ENCODE results near the gene KRT5.
"Not testable (repeated sequence)": the region's sequence is repeated elsewhere in the genome, so short reads cannot be mapped to it uniquely, and the experiment has no call there.

KRT5 gene

DNA sequence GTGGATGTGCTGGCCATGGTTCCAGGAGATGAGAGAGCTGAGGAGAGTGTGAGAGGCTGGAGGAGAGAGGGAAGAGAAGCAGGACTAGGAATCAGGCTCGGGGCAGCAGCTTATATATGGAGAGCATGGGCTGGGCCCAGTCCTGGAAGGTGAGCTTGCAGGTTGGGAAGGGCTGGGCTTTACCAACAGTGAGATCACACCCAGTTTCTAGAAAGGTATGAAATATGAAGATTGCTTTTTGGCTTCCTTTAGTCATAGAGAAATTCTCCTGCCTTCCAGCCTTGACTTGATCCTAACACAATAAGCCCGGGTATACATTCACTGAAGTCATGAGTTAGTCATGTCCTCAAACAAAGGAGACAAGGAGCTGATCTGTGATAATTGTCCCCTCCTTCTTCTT, 27.0 kb downstream of the KRT5 start, which contains the start of gene KRT6A:
Gene KRT6A (minus strand): TSS at position 86 of the 400 bp plus-strand sequence. CDS start 69 bp downstream, at position 17.
- ChIA-PET CTCF (interaction anchor here (1.2 to 3.2 kb wide), 2 partner anchors 9 to 14 kb away, joined by 3 to 18 read pairs; no protein-coding TSS in a partner anchor), POLR2A (no interaction called here)

DNA sequence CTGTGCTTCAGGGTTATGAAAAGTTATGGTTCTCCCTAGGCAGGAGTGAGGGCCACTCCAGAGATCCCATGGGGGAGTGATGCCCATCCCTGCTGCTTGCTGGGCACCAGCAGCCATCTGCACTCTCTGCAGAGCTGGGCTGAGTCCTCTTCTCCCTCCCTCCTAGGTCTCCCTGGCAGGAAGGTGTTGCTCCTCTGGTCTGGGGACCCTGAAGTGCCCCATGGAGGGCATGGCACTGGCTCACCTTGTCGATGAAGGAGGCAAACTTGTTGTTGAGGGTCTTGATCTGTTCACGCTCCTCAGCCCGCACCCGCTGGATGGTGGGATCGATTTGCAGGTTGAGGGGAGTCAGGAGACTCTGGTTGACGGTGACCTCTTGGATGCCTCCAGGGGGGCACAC, 27.8 kb downstream of the KRT5 start:
- POLR2A ChIA-PET, CTCF ChIA-PET: not testable (repeated sequence)

More for the DNA sequence above, 27.0 kb downstream of the KRT5 start, which contains the start of gene KRT6A:
- H3K4me3 ChIP-seq (ENCODE audit: low read depth, low read length), result no peak within 1 kb of the TSS
- TF ChIP-seq, protein P1, sequence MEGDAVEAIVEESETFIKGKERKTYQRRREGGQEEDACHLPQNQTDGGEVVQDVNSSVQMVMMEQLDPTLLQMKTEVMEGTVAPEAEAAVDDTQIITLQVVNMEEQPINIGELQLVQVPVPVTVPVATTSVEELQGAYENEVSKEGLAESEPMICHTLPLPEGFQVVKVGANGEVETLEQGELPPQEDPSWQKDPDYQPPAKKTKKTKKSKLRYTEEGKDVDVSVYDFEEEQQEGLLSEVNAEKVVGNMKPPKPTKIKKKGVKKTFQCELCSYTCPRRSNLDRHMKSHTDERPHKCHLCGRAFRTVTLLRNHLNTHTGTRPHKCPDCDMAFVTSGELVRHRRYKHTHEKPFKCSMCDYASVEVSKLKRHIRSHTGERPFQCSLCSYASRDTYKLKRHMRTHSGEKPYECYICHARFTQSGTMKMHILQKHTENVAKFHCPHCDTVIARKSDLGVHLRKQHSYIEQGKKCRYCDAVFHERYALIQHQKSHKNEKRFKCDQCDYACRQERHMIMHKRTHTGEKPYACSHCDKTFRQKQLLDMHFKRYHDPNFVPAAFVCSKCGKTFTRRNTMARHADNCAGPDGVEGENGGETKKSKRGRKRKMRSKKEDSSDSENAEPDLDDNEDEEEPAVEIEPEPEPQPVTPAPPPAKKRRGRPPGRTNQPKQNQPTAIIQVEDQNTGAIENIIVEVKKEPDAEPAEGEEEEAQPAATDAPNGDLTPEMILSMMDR (IDR thresholded peaks at IDR 0.05; ENCODE audit: insufficient read depth, low read length, missing control alignments), result no peak
- DNase-seq (ENCODE audit: low read depth, low spot score), result no peak

GRCh38 chr12:52491495-52491894, 28.7 kb downstream of the KRT5 start:
- POLR2A ChIA-PET, result not testable (repeated sequence)

More for the DNA sequence above, 27.8 kb downstream of the KRT5 start:
- DNase-seq (ENCODE audit: low read depth, low spot score); H3K4me3 ChIP-seq (ENCODE audit: low read depth, low read length): not testable (repeated sequence)

GRCh38 chr12:52488736-52489135, 31.5 kb downstream of the KRT5 start:
- POLR2A ChIA-PET, result no interaction called here
- no peak overlapping the region for H3K4me3 ChIP-seq (ENCODE audit: low read depth, low read length)
- DNase-seq (ENCODE audit: low read depth, low spot score), result no peak
- TF ChIP-seq, protein P1 (IDR thresholded peaks at IDR 0.05; ENCODE audit: insufficient read depth, low read length, missing control alignments), result no peak
- CTCF ChIA-PET, result no interaction called here

More at GRCh38 chr12:52491495-52491894, 28.7 kb downstream of the KRT5 start:
- DNase-seq (ENCODE audit: low read depth, low spot score); CTCF ChIA-PET; H3K4me3 ChIP-seq (ENCODE audit: low read depth, low read length): not testable (repeated sequence)

GRCh38 chr12:52487744-52488443, 32.3 kb downstream of the KRT5 start:
- H3K4me3 ChIP-seq (ENCODE audit: low read depth, low read length); CTCF ChIA-PET; DNase-seq (ENCODE audit: low read depth, low spot score); POLR2A ChIA-PET: not testable (repeated sequence)

- POLR2A ChIA-PET, result no interaction called here
- TF ChIP-seq, protein P1 (IDR thresholded peaks at IDR 0.05; ENCODE audit: insufficient read depth, low read length, missing control alignments), result no peak
- no peak for DNase-seq (ENCODE audit: low read depth, low spot score)
- CTCF ChIA-PET, result interaction anchor here (1.1 kb wide), 1 partner anchor 96 kb away, joined by 3 read pairs; no protein-coding TSS in a partner anchor
- H3K4me3 ChIP-seq (ENCODE audit: low read depth, low read length), result no peak overlapping the region
Observed at GRCh38 chr12:52487211-52487610, 33.0 kb downstream of the KRT5 start.

DNA sequence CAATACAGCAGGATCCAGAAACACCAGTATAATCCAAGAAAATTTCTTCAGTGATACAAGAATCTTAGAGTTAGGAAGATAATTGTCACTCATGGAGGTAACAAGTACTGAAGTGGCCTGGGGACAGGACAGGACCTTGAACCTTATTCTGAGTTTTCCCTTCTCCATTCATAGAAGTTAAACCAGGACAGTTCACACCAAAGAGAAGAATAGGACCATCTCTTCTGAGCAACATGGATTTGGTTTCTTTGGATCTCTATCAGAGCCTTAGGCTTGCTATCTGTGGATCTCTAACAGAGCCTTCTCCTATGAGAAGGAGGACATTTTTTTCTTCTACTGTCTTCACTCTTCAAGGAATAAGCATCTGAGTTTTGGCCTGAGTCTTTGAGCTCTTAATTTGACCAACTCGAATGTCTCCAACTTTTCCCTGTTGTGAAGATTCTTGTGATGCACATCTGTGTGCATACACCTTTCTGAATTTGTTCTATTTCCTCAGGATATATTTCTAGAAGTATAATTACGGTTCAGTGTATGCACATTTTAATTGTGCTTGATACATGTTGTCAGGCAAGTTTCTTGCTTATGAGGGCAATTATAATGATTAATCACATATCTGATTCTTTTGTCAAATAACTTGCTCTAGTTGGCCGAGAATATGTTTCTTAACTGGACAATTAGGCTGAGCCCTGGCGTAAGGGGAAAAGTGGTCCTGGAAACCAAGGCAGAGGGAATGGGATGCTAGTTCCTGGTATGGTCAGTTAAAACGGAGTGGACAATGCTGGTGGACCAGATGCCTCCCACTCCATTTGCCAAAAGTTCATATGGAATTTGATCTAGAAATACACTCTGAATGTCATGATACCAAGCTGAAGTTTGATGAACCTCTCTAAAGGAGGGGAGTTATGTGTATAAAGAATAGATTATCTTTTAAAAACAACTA, 33.8 kb downstream of the KRT5 start:
- ChIA-PET CTCF (interaction anchor here (1.1 kb wide), 1 partner anchor 95 kb away, joined by 3 read pairs; no protein-coding TSS in a partner anchor), POLR2A (no interaction called here)
- TF ChIP-seq, protein P1 (IDR thresholded peaks at IDR 0.05; ENCODE audit: insufficient read depth, low read length, missing control alignments), result no peak
- no peak overlapping the region for H3K4me3 ChIP-seq (ENCODE audit: low read depth, low read length)
- DNase-seq (ENCODE audit: low read depth, low spot score), result no peak
